ENCODE results near the gene SDHAF4.

- TF ChIP-seq CTCF (IDR thresholded peaks at IDR 0.05) (no peak), POLR2A (IDR thresholded peaks at IDR 0.05) (no peak)
These were observed 18.8 kb upstream of the SDHAF4 start for GRCh38 chr6:70547905-70548304.

All from lower leg skin (tissue), 3 donors.